Immature natural killer cell (primary cell): ENCODE measurements around the gene ALOX5AP. TPM values are rescaled to one million over a fixed set of nuclear protein-coding genes. Genes with fewer than 3 reads are reported as not detected.
A peak's percentile ranks its signal among the peaks of the same experiment; 100 is the strongest.

Source experiments
- DNase-seq, 3 donors: peaks; one replicate each; pipeline ENCODE4 v3.0.0; 2022; ENCODE audit warnings: mixed read lengths in 1 of 3
- H3K27ac Mint-ChIP-seq, 6 donors: one replicate each; pipeline ENCODE4 v1.8.0; 2020; ENCODE audit warnings: mixed read lengths in 6 of 6, mild to moderate bottlenecking in 5 of 6, inconsistent platforms in 4 of 6, moderate library complexity in 3 of 6
- H3K27me3 Mint-ChIP-seq, 3 donors: one replicate each; pipeline ENCODE4 v1.8.0; 2020 to 2021; ENCODE audit warnings: low read depth in 3 of 3, mild to moderate bottlenecking in 3 of 3, mixed read lengths in 3 of 3, moderate library complexity in 3 of 3, inconsistent platforms in 1 of 3
- H3K36me3 Mint-ChIP-seq, 3 donors: one replicate each; pipeline ENCODE4 v1.8.0; 2020; ENCODE audit warnings: mixed read lengths in 3 of 3, inconsistent platforms in 2 of 3, mild to moderate bottlenecking in 2 of 3
- H3K4me1 Mint-ChIP-seq, 2 donors: one replicate each; pipeline ENCODE4 v1.8.0; 2020; ENCODE audit warnings: inconsistent platforms in 2 of 2, mild to moderate bottlenecking in 2 of 2, mixed read lengths in 2 of 2, moderate library complexity in 1 of 2
- H3K4me3 Mint-ChIP-seq, 5 donors: one replicate each; pipeline ENCODE4 v1.8.0; 2020; ENCODE audit warnings: mild to moderate bottlenecking in 5 of 5, mixed read lengths in 5 of 5, inconsistent platforms in 3 of 5, moderate library complexity in 3 of 5
- H3K9me3 Mint-ChIP-seq, 6 donors: one replicate each; pipeline ENCODE4 v1.8.0; 2020; ENCODE audit warnings: mild to moderate bottlenecking in 6 of 6, mixed read lengths in 6 of 6, inconsistent platforms in 4 of 6, moderate library complexity in 3 of 6
- polyA plus RNA-seq, 3 donors: library from polyadenylated mRNA; unstranded; fragments of 300-500 nt; fragmentation: Illumina TruSeq; gene quantifications; one replicate each; pipeline ENCODE4 v1.2.3, GENCODE V29; 2021

The ALOX5AP gene
- polyA plus RNA-seq, 3 donors from 2014 or later, result 449 to 804 (median 530) TPM

DNA sequence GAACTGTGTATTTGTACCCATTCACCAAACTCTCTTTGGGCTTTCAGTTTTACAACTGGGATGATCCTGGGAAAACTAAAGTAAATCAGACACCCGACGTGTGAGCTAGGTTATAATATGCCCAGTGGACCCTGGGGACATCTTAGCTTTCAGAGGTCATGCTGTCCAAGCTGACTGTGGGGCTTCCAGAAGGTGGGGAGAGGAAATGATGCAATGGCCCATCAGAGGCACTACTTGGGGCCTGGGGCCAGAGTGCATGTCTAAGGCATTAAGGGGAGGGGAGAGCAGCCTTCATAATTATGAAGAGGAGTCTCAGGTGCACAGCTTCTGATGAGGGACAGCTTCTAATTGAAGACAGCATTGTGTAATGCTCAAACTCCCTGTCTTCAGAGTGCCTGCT is 30.9 kb downstream of the ALOX5AP start:
- Mint-ChIP-seq H3K9me3 (no peaks in the 10 kb centered on the region), H3K27me3 (peaks cover 3 to 7% (median 3%) of the 10 kb centered on the region in 3 donors), H3K36me3 (peaks cover 21 to 40% (median 22%) of the 10 kb centered on the region in 3 donors), H3K4me1 (peaks cover 34 to 37% of the 10 kb centered on the region in 2 donors), H3K4me3 (no peak overlapping the region), H3K27ac (peak overlapping the region; percentile 63 to 91 (median 74))
- no peak for DNase-seq

- Mint-ChIP-seq H3K27ac (peak overlapping the region in 3 of 6 donors; percentile 22 to 69 (median 65)), H3K36me3 (peaks cover 3 to 14% (median 6%) of the 10 kb centered on the region in 3 donors), H3K4me1 (peaks cover 62% of the 10 kb centered on the region in 2 donors), H3K27me3 (peaks cover 8 to 13% (median 12%) of the 10 kb centered on the region in 3 donors), H3K4me3 (no peak overlapping the region), H3K9me3 (no peaks in the 10 kb centered on the region)
- no peak for DNase-seq
Observed at GRCh38 chr13:30770929-30771328, 35.6 kb downstream of the ALOX5AP start.

DNA sequence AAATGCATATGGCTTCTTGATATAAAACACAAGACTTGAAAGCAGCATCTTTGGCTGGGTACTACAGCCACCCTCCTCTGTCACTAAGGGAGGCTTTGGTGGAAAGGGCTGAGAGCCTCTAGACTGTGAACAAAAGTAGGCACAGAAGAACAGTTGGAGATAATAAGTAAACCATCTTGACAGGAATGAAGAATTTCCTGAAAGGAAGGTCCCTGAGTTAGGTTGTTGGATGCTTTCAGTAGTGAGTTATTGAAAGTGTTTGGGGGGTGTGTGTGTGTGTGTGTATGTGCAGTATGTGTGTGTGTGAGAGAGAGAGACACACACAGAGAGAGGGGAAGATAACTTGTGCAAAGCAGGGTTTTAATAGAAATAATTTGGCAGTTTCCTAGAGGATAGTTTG is 38.2 kb downstream of the ALOX5AP start:
- no peaks in the 10 kb centered on the region for H3K9me3 Mint-ChIP-seq
- H3K27me3 Mint-ChIP-seq, result peaks cover 4 to 8% (median 7%) of the 10 kb centered on the region in 3 donors
- peaks cover 0 to 13% (median 12%) of the 10 kb centered on the region in 3 donors for H3K36me3 Mint-ChIP-seq
- peaks cover 39 to 40% of the 10 kb centered on the region in 2 donors for H3K4me1 Mint-ChIP-seq
- H3K27ac Mint-ChIP-seq, result peak overlapping the region; percentile 94 to 99 (median 98)
- no peak for DNase-seq
- peak overlapping the region; percentile 52 to 82 (median 71) for H3K4me3 Mint-ChIP-seq

- Mint-ChIP-seq H3K9me3 (no peaks in the 10 kb centered on the region), H3K27me3 (peaks cover 4 to 8% (median 7%) of the 10 kb centered on the region in 3 donors), H3K4me3 (peak overlapping the region; percentile 52 to 82 (median 71)), H3K4me1 (peaks cover 39 to 40% of the 10 kb centered on the region in 2 donors), H3K36me3 (peaks cover 0 to 10% (median 9%) of the 10 kb centered on the region in 3 donors), H3K27ac (peak overlapping the region; percentile 94 to 99 (median 98))
- DNase-seq, result peak; percentile 64 to 77 (median 74)
Observed at GRCh38 chr13:30774214-30774730, 38.9 kb downstream of the ALOX5AP start.

DNA sequence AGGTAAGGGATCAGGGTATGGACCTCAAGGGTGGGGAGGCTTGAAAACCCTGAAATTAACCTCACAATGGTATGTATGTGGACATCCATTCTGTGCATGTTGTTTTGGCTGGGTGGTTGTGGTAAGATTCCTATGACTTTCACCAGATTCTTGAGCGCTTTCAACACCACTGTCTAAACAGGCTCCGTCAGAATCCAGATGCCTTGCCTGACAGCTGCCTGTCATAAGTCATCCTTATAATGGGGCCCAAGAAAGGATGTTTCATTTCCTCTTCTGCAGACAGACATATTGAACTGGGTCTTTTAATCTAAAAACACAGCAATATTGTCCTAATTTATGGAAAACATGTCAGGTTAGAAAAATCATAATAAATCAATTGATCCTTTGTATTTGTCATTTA is 41.3 kb downstream of the ALOX5AP start:
- Mint-ChIP-seq H3K9me3 (peaks cover 0 to 2% (median 0%) of the 10 kb centered on the region in 6 donors), H3K27me3 (peaks cover 7 to 11% (median 7%) of the 10 kb centered on the region in 3 donors), H3K27ac (peak overlapping the region in 1 of 6 donors; percentile 6), H3K4me3 (no peak overlapping the region), H3K4me1 (peaks cover 37 to 39% of the 10 kb centered on the region in 2 donors), H3K36me3 (peaks cover 0 to 14% (median 12%) of the 10 kb centered on the region in 3 donors)
- DNase-seq, result no peak

GRCh38 chr13:30779016-30779415 is 43.7 kb downstream of the ALOX5AP start:
- Mint-ChIP-seq H3K27ac (peak overlapping the region in 1 of 6 donors; percentile 37), H3K4me1 (peaks cover 14 to 15% of the 10 kb centered on the region in 2 donors), H3K27me3 (peaks cover 1 to 6% (median 3%) of the 10 kb centered on the region in 3 donors), H3K9me3 (peaks cover 0 to 7% (median under 1%) of the 10 kb centered on the region in 6 donors), H3K36me3 (peaks cover 0 to 28% (median 25%) of the 10 kb centered on the region in 3 donors), H3K4me3 (no peak overlapping the region)
- DNase-seq, result no peak

DNA sequence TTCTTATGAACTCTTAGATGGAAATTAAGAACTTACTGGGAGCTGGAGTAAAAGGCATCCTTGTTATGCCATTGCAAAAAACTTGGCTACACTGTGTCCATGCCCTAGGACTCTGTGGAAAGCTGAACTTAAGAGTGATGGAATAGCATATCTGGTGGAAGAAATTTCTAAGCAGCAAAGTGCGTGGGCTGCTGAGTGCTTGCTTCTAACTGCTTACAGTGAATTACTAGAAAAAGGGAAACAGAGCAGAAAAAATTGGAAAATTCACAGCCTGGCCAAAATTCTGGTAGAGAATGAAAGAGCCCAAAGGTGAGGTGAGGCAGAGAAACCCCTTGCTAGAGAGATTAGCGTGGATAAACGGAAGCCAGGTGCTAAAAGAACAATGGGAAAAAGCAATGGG is 44.3 kb downstream of the ALOX5AP start:
- H3K27me3 Mint-ChIP-seq, result peaks cover 1 to 6% (median 3%) of the 10 kb centered on the region in 3 donors
- H3K36me3 Mint-ChIP-seq, result peaks cover 2 to 33% (median 25%) of the 10 kb centered on the region in 3 donors
- no peak for DNase-seq
- peaks cover 0 to 7% (median under 1%) of the 10 kb centered on the region in 6 donors for H3K9me3 Mint-ChIP-seq
- no peak overlapping the region for H3K27ac Mint-ChIP-seq
- H3K4me1 Mint-ChIP-seq, result peaks cover 8 to 9% of the 10 kb centered on the region in 2 donors
- H3K4me3 Mint-ChIP-seq, result no peak overlapping the region

DNA sequence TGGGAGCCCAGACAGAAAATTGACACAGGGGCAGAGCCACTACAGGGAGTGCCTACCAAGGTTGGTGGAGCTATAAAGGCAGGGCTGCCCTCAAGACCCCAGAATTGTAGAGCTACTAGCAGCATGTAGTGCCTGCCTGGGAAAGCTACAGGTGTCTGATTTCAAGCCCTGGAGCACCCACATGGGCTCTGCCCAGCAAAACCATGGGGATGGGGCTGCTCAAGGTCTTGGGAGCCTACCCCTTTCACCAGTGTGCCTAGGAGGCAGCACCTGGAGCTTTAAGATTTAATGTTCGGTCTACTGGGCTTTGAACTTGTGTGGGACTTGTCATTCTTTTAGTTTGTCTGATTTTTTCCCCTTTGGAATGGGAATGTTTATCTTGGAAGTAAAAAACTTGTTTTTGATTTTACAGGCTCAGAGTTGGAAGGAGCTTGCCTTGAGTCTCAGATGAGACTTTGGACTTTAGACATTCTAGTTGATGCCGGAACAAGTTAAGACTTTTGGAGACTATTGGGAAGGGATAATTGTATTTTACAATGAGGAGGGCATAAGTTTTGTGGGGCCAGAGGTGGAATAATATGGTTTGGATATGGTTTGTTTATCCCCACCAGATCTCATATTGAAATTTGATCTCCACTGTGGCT is 45.1 kb downstream of the ALOX5AP start:
- Mint-ChIP-seq H3K4me1 (peaks cover 0 to under 1% of the 10 kb centered on the region in 2 donors), H3K4me3 (no peak overlapping the region)

DNA sequence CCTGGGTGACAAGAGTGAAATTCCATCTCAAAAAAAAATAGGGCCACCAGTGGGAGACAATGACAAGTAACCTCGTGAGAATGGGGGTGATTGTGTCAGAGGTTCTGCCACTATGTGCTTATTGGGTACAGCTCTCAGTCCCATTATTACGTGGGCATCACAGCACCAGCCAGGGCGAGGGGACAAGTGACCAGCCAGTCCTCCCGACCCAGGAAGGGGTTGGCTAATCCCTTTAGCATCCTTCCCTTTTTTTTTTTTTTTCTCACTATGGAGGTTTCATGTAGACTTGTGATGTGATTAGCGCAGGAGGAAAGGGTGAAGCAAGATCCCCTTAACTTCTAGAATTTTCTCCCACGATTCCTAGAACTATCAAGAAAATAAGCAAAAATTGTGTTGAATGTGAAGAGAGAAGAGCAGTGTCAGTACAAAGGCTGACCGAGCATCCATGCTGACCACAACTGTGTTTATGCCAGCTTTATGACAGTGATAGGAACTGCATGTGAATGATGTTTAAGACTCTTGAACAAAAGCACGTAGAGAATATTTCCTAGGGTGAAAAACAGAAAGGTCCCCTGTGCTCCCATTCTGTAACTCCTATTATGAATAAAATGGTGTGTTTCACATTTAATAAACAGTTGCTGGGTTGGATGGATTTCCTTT is 50.0 kb downstream of the ALOX5AP start:
- Mint-ChIP-seq H3K4me3 (no peak overlapping the region), H3K27ac (no peak overlapping the region), H3K27me3 (peaks cover 1 to 3% (median 3%) of the 10 kb centered on the region in 3 donors), H3K36me3 (peaks cover 2 to 35% (median 22%) of the 10 kb centered on the region in 3 donors), H3K9me3 (peaks cover 0 to 7% (median under 1%) of the 10 kb centered on the region in 6 donors), H3K4me1 (no peaks in the 10 kb centered on the region)
- DNase-seq, result no peak

More for the DNA sequence above, 45.1 kb downstream of the ALOX5AP start:
- H3K27ac Mint-ChIP-seq, result peak overlapping the region in 2 of 6 donors; percentile 1 to 64
- no peak for DNase-seq
- H3K9me3 Mint-ChIP-seq, result peaks cover 0 to 7% (median under 1%) of the 10 kb centered on the region in 6 donors
- H3K27me3 Mint-ChIP-seq, result peaks cover 1 to 4% (median 3%) of the 10 kb centered on the region in 3 donors
- peaks cover 2 to 34% (median 25%) of the 10 kb centered on the region in 3 donors for H3K36me3 Mint-ChIP-seq

DNA sequence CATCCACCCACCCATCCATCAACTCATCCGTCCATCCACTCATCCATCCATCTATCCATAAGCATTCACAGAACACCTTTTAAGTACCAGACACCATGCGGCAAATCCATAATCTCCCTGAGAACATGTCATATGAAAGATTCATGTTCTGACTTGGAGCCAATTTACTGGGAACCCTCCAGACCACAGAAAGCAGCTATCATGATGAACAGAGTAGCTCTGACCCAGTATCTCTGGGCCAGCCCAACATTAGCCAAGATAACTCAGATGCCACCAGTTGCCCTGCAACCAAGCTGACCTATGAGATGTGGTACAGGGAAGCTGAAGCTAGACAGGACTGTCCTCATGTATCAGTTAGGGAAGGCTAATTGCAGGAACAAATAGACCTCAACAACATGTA is 51.3 kb downstream of the ALOX5AP start:
- DNase-seq, result no peak
- peaks cover 0 to 7% (median 0%) of the 10 kb centered on the region in 6 donors for H3K9me3 Mint-ChIP-seq
- no peaks in the 10 kb centered on the region for H3K4me1 Mint-ChIP-seq
- H3K27ac Mint-ChIP-seq, result no peak overlapping the region
- H3K27me3 Mint-ChIP-seq, result peaks cover 0 to 1% (median 0%) of the 10 kb centered on the region in 3 donors
- no peak overlapping the region for H3K4me3 Mint-ChIP-seq
- peaks cover 2 to 29% (median 17%) of the 10 kb centered on the region in 3 donors for H3K36me3 Mint-ChIP-seq

DNA sequence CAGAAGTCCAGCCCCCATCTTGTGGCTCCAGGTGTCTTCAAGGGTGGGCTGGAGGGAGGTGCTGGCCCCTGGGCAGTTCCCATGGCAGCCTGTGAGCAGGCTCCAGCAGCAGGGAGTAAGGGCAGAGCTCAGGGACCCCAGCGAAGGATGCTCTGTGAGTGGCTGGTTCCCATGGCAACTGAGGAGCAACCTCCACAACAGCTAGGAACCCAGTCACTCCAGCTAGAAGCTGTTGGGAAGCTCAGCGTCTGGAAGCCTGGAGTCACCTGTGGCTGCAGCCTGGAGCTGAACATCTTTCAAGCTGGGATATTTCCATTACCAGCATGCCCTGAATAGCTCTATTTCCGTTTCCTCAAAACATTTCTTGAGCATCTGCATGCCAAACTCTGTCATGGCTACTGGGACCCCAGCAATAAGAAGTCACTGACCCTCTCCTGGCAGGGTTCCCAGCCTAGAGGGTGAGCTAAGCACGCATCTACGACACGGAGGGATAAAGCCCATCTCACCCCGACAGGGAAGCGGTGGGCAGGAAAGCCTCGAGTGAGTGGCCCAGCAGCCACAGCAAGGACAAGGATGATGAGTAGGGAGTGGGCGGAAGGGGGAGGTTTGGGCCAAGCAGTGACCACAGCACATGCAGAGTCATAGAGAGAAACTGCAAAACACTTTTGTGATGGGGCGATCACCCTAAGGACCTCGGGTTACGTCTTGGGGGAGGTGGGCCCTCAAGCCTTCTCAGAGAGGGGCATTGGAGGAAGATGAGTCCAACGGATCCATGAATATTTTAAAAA is 52.6 kb downstream of the ALOX5AP start:
- DNase-seq, result no peak
- Mint-ChIP-seq H3K4me3 (no peak overlapping the region), H3K36me3 (peaks cover 2 to 24% (median 11%) of the 10 kb centered on the region in 3 donors), H3K27me3 (peaks cover 0 to 1% (median 0%) of the 10 kb centered on the region in 3 donors), H3K4me1 (no peaks in the 10 kb centered on the region), H3K9me3 (peaks cover 0 to under 1% (median 0%) of the 10 kb centered on the region in 6 donors), H3K27ac (peak overlapping the region in 1 of 6 donors; percentile 16)

DNA sequence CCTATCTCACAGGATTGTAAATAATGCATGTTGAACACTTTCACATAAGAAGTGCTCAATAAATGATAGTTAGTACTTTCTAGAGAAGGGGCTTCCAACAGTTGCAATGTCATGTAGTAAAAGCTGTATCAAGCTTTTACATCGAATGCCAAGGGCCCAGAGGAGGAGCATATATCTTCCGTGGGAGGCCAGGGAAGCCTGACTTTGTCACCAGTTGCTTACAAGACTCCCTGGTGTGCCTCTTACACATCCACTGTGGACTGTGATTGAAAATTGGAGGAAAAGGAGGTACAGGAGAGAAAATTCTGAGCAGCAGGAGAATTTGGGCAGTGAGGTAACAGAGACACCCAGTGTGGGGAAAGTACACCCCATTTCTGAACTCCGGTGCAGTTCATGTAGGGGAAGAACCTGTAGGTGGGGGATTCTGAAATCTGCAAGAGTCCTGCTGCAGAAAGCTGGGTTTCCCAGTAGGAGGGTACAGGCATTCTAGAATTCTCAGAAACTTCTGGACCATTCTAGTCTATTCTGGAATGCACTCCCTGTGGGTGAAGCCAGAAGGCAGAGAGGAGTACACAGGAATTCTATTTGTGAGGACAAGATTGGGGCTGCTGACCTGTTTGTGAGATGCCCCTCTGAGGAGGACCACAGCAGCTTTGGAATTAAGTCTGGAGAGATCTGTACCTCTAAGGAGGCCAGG is 54.0 kb downstream of the ALOX5AP start:
- no peak overlapping the region for H3K4me3 Mint-ChIP-seq
- no peaks in the 10 kb centered on the region for H3K9me3 Mint-ChIP-seq
- DNase-seq, result no peak
- H3K27ac Mint-ChIP-seq, result no peak overlapping the region
- H3K36me3 Mint-ChIP-seq, result peaks cover under 1 to 13% (median 4%) of the 10 kb centered on the region in 3 donors
- H3K4me1 Mint-ChIP-seq, result no peaks in the 10 kb centered on the region
- H3K27me3 Mint-ChIP-seq, result peaks cover 0 to 2% (median 0%) of the 10 kb centered on the region in 3 donors
